Mammary epithelial cell (primary cell): ENCODE data around the gene ARHGEF3.

ENCODE experiments used
- CTCF ChIP-seq, 2 donors: IDR thresholded peaks in 1 of 2; conservative IDR thresholded peaks in 1 of 2; 2 replicates each; pipeline ENCODE4 v1.5.1; 2011 to 2012; ENCODE audit warnings: inconsistent platforms in 2 of 2, low read length in 2 of 2, mild to moderate bottlenecking in 2 of 2, control low read depth in 1 of 2, low read depth in 1 of 2; ENCODE audit not compliant: insufficient read depth in 1 of 2; ENCODE audit errors: extremely low read depth in 1 of 2
- EZH2 ChIP-seq: IDR thresholded peaks from 2 replicates; pipeline ENCODE4 v1.6.1; 2012; ENCODE audit warnings: low read length, inconsistent platforms, borderline replicate concordance

- TF ChIP-seq CTCF (conservative IDR thresholded peaks at IDR 0.05 in 1 of 2, IDR thresholded peaks at IDR 0.05 in 1 of 2; ENCODE audit: extremely low read depth in 1 of 2, insufficient read depth in 1 of 2, low read depth in 1 of 2, low read length in 2 of 2) (no peak), EZH2 (no peak)
Measured at GRCh38 chr3:56819016-56819809, 17.5 kb upstream of the ARHGEF3 start.
